ENCODE measurements around the gene AGER. TPM values are rescaled to one million over a fixed set of nuclear protein-coding genes. Genes with fewer than 3 reads are reported as not detected.

AGER gene
- total and polyA plus RNA-seq, 9 of the 15 experiments (the other 6 are each of a cell fraction or from before 2014, with no cell fraction given): 1.2 to 11.5 (median 4.1) TPM

- Histone ChIP-seq H3K4me3 (no peak overlapping the region), H3K27me3 (ENCODE audit: control insufficient read depth in 2 of 2, insufficient read depth in 2 of 2, low read length in 2 of 2) (peaks cover 10 to 12% of the 10 kb centered on the region in 2 experiments; a peak in 4 of 5 replicates), H3K36me3 (ENCODE audit: control insufficient read depth, insufficient read depth, low read length) (no peaks in the 10 kb centered on the region), H4K20me1 (replicated peaks; ENCODE audit: control insufficient read depth, insufficient read depth, low read length) (no peaks in the 10 kb centered on the region), H3K9me1 (ENCODE audit: control insufficient read depth, insufficient read depth, low read length) (no peaks in the 10 kb centered on the region), H3K27ac (ENCODE audit: extremely low read depth, low read depth, low read length) (no peak overlapping the region), H3K9ac (ENCODE audit: insufficient read depth in 1 of 2, low read depth in 2 of 2, low read length in 2 of 2) (peak overlapping the region in 1 of 2 experiments; percentile 37; a peak in 2 of 4 replicates), H3K4me1 (replicated peaks in 1 of 2; ENCODE audit: control insufficient read depth in 2 of 2, insufficient read depth in 2 of 2, low read length in 2 of 2) (peaks cover 3 to 18% of the 10 kb centered on the region in 2 experiments; a peak in 3 of 5 replicates), H2AFZ (ENCODE audit: low read depth, low read length) (no peak overlapping the region), H3K79me2 (ENCODE audit: control insufficient read depth, insufficient read depth, low read length) (no peaks in the 10 kb centered on the region), H3K9me3 (replicated peaks; ENCODE audit: control insufficient read depth, insufficient read depth, low read depth, low read length) (no peaks in the 10 kb centered on the region), H3K4me2 (ENCODE audit: insufficient read depth, low read length) (no peak overlapping the region)
- ATAC-seq: no peak
- intact Hi-C loops (cut with micrococcal nuclease) (no loop called here), in situ Hi-C loops (cut with MboI) (no loop called here)
- ChIA-PET POLR2A (interaction anchor here (0.5 to 1.9 kb wide), 6 partner anchors 8 to 76 kb away, joined by 3 to 10 read pairs (median 4); partner anchors contain the start of genes ATF6B and PBX2), CTCF (ENCODE audit: low intra/inter-chr PET ratio) (no interaction called here)
- 7% methylated on average over 9 of the region's 9 CpGs for WGBS (ENCODE audit: insufficient coverage, low coverage, missing lambda C conversion rate)
- DNase-seq (ENCODE audit: extremely low read depth in 1 of 4, low spot score in 3 of 4): no peak
- 0 out of 2 replicates have a peak, but pooled peaks have one; percentile 4 for TF ChIP-seq NFIC (IDR thresholded peaks at IDR 0.05)
- TF ChIP-seq ELK3 (CRISPR knock-in tag; IDR thresholded peaks at IDR 0.05): no peak
- FAIRE-seq: no peak
- no TSS peak for BruUV-seq (replicated peaks)
These were observed 19.6 kb upstream of the AGER start for GRCh38 chr6:32203426-32204267.
